HG02623 (cell line): ENCODE measurements around the gene SLC6A7.
"Not testable (repeated sequence)": the region's sequence is repeated elsewhere in the genome, so short reads cannot be mapped to it uniquely, and the experiment has no call there.

Experiments
- ATAC-seq: cut with Tn5 transposase; IDR thresholded peaks from one replicate; pipeline ENCODE4 v1.9.1; 2021; ENCODE audit warnings: moderate library complexity; ENCODE audit not compliant: unreplicated experiment

Gene SLC6A7

DNA sequence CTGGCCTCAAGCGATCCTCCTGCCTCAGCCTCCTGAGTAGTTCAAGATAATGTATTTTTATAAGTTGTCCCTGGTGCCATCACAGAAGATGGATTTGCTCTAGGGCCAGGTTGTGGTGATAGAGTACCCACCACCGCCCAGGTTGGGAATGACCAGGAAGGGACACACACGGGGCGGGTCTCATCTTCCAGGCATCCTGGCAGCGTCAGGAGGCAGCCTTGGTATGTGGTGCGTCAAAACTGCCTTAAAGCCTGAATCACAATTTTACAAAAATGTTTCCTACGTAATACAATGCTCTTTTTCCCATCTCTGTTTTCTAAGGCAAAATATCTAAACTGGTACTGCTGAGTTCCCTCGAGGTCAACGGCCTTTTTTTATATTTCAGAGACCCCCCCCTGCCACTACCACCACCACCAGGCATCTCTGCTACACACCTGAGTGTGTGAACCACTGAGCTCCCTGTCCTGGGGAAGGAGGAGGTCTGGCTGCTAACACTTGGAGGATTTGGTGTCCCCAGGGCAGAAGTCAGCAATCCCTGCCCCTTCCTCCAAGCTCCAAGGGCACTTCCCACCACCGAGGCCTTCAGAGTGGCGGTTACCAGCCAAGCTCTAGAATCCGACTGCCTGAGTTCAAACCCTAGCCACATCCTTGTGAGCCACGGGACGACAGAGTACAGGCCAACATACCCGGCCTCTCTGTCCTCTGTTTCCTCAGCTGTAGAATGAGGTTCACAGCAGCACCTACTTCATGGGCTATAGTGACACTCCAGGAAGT is 47.3 kb downstream of the SLC6A7 start:
- ATAC-seq: no peak

DNA sequence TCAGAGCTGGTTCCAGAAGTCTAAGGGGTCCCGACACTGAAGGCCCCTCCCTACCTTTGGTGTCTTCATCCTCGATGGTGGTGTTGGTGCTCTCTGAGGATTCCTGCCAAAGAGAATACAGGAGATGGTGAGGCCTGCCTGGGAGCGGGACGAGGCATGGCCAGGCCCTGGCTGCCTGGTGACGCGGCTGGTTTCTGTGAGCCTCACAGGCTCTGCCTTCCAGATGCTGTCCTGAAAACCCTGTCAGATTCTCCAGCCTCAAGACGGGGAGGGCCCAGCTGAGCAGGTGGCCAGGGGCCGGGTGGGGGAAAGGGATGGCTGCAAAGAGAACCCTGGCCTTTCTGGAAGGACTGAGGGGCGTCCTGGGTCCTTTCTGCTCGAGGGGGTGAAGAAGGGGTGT is 48.8 kb downstream of the SLC6A7 start:
- no peak for ATAC-seq

DNA sequence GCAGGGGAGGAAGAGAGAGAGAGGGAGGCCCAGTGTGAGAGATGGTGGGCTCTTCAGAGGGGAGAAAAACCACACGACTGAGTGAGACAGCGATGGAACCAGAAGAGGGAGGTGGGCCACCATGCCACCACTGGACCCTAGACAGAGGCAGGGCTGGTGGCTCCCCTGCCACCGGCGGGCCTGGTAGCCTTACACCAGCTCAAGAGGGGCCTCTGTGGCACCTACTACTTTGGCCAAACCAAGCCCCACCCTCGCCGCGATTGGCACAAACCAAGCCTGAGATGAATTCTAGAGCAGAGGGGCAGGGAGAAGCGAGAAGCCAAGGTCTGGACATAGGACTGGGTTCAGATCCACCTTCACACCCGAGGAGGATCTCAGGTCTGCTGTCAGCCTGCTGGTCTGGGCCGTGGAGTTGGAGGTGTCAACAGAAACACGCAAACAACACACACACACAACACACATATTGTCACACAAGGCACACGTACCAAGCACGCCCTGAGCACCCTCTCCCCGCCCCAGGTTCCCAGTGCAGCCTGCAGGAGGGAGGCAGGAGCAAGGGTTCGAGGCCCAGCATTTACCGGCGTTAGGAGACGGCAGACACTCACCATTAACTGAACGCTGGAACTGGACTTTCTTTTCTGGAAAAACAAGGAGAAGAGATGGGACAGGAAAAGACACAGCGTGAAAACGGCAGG is 49.4 kb downstream of the SLC6A7 start:
- ATAC-seq: no peak

DNA sequence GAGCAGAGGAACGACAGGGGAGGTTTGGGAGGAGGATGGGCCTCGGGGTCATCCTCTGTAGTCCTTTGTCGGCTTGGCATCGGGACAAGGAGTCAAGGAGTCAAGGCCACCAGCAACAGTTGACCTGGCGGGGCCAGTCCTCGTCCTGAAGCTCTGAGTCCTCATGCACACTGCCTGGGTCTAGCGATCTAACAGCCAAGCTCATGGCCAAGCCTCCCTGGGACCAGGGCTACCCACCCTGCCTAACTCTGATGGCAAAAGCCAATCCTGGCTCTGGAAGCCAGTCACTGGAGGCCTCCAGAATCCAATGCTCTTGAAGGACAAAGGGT is 49.9 kb downstream of the SLC6A7 start:
- no peak for ATAC-seq

DNA sequence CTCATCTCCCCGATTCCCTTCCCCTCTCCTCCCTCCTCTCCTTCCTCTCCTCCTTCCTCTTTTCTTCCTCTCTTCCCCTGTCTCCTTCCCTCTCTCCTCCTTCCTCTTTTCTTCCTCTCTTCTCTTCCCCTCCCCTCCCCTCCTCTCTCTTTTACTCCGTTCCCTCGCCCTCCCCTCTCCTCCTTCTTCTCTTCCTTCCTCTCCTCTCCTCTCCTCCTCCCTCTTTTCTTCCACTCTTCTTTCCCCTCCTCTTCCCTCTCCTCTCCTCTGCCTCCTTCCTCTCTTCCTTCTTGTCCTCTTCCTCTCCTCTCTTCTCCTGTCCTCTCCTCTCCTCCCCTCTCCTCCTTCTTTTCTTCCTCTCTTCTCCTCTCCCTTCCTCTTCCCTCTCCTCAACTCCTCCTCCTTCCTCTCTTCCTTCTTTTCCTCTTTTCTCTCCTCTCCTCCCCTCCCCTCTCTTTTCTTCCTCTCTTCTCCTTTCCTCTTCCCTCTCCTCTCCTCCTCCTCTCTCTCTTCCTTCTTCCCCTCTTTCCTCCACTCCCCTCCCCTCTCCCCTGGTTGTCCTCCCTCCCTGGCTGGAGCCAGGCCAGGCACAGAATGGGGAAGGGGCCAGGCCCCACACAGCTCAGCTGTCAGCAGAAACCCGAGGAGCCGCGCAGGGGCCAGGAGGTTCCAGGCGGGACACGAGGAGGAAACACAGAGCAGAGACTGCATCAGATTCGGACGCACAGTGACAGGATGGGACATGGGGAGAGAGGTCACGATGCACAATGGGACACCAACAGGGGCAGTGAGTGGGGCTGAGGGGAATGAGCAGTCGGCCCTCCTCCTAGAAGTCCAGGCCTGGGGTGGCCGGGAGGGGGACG is 51.7 kb downstream of the SLC6A7 start:
- ATAC-seq: no peak

DNA sequence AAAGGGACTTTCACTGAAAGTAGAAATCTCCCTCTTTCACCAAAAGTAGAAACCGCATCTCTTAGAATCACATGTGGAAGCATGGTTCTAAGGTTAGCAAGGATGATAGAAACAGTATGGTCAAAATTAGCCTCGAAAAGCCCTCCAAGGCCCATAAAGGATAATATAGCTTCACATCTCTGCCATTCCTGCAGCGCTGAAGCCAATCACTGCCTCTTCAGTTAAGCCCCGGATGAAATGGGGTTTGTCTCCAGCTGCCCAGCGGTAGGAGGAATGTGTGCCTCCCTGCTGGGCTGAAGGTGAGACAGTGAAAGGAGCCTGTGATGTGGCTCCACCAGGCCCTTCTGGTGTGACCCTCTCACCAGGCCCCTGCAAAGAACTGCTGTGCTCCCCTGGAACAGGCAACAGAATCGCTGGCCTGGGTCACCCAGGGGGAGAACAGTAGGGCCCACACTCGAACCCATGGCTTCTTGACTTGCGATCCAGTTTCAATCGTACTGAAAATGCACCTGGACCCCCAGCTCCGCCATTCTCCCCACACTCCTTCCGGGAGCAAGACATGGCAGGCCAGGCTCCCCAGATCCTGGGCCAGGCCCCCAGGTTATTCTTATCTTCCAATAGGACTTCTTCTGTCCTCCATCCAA is 52.5 kb downstream of the SLC6A7 start:
- no peak for ATAC-seq

DNA sequence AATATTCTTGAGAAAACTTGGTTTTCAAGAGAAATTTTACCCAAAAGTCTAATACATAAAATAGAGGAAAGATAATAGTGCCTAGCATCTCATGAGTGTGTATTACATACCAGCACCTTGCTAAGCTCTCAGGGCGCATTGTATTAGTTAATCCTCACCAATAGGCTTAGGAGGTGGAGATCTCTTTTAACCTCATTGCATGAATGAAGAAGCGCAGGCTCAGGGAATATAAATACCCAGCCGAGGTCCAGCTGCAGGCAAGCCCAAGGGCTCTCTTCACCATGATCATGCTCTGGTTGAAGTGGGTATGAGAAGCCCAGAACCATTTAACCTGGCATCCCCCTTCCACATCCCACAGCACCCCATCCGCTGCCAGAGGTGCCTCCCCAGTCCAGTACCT is 53.7 kb downstream of the SLC6A7 start:
- no peak for ATAC-seq

DNA sequence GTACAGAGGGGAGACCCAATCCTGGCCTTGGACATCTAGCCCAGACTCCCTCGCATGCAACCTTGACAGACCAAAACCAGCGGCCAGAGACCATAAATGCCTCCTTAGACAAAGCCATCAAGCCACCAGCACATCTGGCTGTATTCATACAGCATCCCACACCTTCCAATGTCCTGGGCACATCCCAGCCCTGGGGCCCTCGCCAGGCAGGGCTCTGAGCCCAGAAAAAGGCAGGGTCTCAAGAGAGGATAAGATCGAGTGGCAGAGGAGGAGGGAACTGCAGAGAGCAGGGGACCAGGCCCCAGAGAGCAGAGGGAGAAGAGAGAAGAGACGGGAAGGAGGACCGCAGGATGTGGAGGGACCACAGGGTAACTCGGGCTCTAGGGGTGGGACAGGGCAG is 54.3 kb downstream of the SLC6A7 start:
- no peak for ATAC-seq

DNA sequence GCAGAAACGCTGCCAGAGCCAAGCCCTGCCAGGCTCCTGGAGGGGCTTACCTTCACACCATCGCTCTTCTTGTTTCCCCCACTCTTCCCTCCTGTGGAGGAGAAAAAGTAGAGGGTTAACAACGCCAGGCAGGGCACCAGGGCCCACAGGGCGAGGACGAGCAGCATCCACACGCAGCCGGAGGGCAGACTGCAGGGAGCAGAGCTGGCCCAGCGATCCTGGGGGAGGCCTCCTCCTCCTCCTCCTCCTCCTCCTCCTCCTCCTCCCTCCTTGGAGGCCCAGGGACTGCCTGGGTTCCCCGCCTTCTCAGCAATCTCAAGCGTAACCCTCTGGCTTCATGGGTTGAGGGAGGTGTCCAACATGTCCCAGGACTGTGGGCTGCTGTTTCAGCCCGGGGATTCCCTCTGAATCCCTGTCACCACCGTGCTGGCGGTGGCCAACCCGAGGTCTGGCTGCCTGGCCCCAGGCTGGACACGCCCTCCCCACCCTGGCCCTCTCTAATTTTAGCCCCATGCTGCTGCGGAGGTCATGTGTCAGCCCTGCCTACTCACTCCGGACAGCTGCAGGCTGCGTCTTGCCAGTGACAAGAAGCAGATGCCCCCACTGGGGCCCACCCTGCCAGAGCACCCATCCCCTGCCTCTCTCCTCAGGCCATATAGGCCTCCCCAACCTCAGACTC is 55.4 kb downstream of the SLC6A7 start:
- no peak for ATAC-seq

DNA sequence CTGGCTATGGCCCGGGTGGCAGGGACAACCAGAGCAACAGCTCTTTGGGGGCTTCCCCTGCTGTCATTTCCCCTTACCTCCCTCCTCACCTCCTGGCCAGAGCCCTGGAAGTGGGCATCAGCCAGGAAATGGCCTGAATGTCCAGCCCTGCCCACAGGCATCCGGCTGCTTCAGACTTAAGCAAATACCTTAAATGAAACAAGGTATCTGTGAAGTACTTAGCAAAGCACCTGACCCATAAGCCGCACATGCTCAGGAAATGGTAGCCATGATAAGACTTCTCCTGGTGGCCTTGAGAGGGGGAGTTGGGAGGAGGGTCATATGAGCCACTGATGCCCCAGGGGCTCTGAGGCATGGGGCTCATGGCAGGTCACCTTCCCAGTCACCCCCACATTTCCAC is 55.9 kb downstream of the SLC6A7 start:
- no peak for ATAC-seq

DNA sequence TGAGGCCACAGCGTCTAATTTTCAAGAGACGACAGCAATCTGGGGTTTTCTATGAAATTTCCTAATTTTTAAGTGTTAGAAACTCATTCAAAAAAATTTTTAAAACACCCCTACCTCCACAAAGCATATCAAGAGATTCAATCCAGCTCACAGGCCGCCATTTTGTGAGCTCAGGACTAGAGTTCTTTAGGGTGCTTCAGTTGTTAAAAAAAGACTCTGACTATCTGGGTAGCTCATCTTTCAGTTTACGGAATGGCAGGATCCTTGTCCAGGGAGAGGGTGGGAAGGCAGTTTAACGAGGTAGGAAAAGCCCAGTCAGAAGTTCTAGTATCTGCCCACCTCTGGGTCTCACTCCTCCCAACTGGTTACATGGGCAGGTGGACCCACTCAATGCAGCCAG is 56.6 kb downstream of the SLC6A7 start:
- no peak for ATAC-seq

DNA sequence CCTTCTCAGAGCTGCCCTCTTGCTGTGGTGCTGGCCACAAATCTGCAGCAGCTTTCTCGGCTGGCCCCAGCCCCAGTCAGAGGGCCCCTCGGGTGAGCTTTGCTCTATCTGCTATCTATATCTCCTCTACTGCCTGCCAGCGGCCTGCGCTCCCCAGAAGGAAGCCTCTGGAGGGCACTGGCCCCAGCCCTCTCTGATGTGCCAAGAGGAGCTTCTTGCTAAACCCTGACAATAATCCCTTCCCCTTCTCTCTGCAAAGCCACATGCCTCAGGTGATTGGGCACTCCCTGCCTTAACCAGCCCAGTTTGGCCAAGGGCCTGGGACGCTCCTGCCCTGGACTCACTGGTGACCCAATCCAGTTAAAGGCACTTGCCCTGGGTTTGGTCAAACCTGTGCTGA is 57.0 kb downstream of the SLC6A7 start:
- no peak for ATAC-seq

DNA sequence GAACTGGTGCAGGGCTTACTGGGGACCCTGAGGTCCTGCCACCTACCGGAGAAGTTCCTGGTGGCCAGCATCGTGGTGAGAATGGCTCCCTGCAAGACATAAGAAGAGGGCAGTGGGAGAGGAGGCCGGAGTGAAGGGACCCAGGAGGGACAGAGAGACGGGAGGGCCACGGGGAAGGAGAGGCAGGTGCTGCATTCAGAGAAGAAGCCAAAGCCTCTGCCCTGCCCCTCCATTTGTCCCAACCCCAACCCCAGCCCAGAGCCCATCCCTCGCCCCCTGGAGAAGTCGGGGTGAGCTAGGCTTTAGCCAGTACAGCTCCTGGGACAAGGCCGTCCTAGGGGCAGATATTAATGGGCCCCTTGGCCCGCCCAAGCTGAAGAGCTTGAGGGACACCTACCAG is 57.9 kb downstream of the SLC6A7 start:
- ATAC-seq: no peak

DNA sequence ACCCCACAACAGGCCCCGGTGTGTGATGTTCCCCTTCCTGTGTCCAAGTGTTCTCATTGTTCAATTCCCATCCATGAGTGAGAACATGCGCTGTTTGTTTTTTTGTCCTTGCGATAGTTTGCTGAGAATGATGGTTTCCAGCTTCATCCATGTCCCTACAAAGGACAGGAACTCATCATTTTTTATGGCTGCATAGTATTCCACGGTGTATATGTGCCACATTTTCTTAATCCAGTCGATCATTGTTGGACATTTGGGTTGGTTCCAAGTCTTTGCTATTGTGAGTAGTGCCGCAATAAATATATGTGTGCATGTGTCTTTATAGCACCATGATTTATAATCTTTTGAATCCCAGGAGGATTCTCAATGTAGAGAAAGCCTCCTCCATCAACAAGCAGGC is 58.6 kb downstream of the SLC6A7 start:
- ATAC-seq: not testable (repeated sequence)

DNA sequence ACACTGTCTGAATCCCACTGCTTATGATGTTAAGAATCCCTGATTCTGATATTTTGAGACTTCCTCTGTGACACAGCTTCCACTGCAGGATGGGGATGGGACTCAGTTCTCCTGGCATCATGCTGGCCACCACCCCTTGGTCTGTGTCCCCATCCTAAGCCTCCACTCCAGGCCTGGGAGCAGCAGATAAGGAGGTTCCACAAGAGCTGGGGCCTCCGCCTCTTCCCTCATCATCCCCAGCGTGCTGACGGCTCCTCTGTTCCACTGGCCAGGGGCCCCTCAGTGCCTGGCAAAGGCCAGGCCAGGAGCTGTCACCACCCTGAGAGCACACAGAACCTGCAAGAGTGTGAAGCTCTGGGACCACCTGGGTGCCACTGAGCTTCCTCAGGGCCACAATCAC is 59.1 kb downstream of the SLC6A7 start:
- ATAC-seq: no peak

DNA sequence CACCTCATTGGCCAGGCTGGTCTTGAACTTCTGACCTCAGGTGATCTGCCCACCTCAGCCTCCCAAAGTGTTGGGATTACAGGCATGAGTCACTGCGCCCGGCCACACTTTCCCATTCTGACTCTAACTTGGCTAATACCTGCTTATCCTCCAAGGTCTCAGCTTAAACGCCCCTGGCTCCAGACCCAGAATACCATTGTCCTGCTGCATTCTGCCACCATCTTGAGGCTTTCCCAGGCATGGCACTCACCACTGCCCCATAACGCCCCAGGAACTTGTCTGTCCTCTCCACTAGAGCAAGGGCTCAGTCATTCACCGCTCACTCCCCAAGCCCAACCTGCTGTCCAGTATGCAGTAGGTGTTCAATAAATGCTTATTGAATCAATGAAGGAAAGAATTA is 59.9 kb downstream of the SLC6A7 start:
- no peak for ATAC-seq

DNA sequence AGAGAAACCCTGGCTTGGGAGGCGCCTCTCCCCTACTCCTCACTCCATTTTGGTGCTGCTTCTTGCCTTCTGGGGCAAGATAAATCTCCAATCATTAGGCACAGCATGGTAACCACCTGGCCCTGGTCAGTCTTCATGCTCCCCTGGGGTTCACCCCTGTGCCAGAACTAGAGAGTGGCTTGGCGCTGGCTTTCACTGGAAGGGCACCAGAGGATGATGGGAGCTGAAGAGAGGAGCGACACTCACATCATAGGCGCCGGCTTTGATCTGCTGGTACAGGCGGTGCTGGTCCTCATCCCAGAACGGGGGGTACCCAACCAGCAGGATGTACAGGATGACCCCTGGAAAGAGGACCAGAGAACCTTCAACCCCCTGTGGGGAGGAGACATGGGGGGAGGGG is 61.6 kb downstream of the SLC6A7 start:
- no peak for ATAC-seq

DNA sequence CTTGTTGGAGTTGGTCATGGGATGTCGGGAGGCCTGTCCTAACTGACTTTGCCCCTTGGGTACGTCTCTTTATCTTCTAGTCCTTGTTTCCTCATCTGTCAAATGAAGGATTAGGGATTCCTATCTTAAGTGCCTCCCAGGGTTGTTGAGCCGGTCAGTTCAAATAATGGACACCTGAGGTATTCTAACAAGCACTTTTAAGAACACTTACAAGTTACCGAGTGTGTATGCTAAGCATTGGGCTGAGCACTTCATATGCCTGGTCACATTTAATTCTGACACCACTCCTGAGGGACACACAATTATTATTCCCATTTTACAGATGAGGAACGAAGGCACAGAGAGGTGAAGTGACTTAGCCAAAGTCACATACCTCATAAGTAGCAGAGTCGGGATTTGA is 62.6 kb downstream of the SLC6A7 start:
- ATAC-seq: no peak

DNA sequence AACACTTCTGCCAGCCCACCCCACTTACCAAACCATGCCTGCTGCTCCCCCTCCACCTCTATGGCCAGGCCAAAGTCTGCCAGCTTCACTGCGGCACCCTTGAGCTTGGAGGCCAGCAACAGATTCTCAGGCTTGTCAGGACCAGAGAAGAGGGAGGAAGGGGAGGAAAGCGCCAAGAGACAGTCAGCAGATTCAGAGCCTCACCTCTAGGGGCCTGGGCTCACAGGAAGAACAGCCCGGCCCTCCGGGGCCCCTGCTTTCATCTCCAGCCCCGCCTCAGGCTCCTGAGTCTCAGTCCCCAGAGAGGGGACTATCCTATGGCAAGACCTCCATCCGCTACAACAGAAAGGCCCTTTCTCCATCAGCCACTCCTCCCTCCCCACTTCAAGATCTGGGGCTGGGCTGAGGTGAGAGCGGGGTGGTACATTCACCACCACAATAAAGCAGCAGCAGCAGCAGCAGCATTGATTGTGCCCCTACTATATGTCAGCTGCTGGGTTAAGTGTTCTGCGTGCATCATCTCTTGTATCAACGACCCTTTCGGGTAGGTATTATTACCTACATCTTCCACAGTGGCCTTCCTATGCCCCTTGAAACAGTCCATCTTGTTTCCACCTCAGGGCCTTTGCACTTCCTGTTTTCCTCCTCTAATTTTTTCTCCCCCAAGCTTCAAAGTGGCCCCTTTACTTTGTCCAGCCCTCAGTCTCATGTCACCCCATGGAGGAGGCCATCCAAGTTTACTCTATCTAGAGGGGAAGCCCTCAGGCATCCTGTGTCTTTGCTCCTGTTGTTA is 63.8 kb downstream of the SLC6A7 start:
- no peak for ATAC-seq

DNA sequence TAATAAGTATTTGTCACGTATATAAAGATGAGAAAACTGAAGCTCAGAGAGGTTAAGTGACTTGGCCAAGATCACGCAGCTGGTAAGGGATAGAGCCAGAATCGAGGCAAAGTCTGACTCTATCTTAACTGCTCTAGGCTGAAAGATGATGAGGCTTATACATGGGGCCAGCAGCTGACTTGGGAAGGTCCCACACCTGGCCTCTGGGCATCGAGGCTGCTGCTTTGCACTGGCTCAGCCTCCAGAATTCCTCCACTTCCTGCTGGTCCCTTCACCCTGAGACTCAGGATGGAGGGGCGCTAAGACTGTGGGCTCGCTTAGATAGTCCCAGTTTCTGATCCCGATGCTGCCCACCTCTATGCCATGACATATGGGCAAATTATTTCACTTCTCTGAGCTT is 64.5 kb downstream of the SLC6A7 start:
- no peak for ATAC-seq
